Heart right ventricle (tissue), 16 donors: ENCODE data around the gene TCF7L2. TPM values are rescaled to one million over a fixed set of nuclear protein-coding genes. Genes with fewer than 3 reads are reported as not detected.
A peak's percentile ranks its signal among the peaks of the same experiment; 100 is the strongest.

ENCODE experiments used
- ATAC-seq, 8 donors: fragments of 200-7000 bp; cut with Tn5 transposase; one replicate each; pipeline ENCODE4 v1.9.1; 2020; ENCODE audit warnings: mild to moderate bottlenecking in 8 of 8, moderate library complexity in 8 of 8, moderate number of reproducible peaks in 1 of 8
- DNase-seq, 2 donors: peaks; one replicate each; pipeline ENCODE4 v3.0.0-alpha.2; 2020
- H3K27ac ChIP-seq, 10 donors: fragments of 200-600 bp; sonication (generic) in 2 of 10; one replicate each; pipeline versions ENCODE4 v1.5.0 to v1.8.0; 2020 to 2022; ENCODE audit warnings: mild to moderate bottlenecking in 3 of 10
- H3K27me3 ChIP-seq, 7 donors: fragments of 200-600 bp; one replicate each; pipeline ENCODE4 v1.8.0; 2021 to 2022; ENCODE audit warnings: mild to moderate bottlenecking in 2 of 7
- H3K36me3 ChIP-seq, 9 donors: fragments of 200-600 bp; sonication (generic) in 1 of 9; one replicate each; pipeline versions ENCODE4 v1.5.0 to v1.8.0; 2020 to 2022; ENCODE audit warnings: mild to moderate bottlenecking in 2 of 9
- H3K4me1 ChIP-seq, 9 donors: fragments of 200-600 bp; sonication (generic) in 1 of 9; one replicate each; pipeline versions ENCODE4 v1.5.0 to v1.8.0; 2020 to 2022; ENCODE audit warnings: mild to moderate bottlenecking in 4 of 9
- H3K4me3 ChIP-seq, 10 donors: fragments of 200-600 bp; sonication (generic) in 2 of 10; one replicate each; pipeline versions ENCODE4 v1.5.0 to v1.8.0; 2020 to 2022; ENCODE audit warnings: mild to moderate bottlenecking in 7 of 10, moderate library complexity in 2 of 10
- H3K9me3 ChIP-seq, 11 donors: fragments of 200-600 bp in 10 of 11; sonication (generic) in 2 of 11; one replicate each; pipeline versions ENCODE4 v1.5.0 to v1.8.0; 2013 to 2022; ENCODE audit warnings: mild to moderate bottlenecking in 2 of 11, control low read depth in 1 of 11, moderate library complexity in 1 of 11
- WGBS, 2 donors: extraction: QIAGEN DNeasy Blood & Tissue Kit; methylation state at CpG; one replicate each; pipeline ENCODE4 v1.1.7; 2013; ENCODE audit warnings: inconsistent platforms in 1 of 2; 5-methylcytosine and 5-hydroxymethylcytosine counted together
- intact Hi-C, 10 donors: fragments of 100-400 bp; cut with DNase I; formaldehyde crosslinking; loops; one replicate each; pipeline versions ENCODE4 v1.11.1 to v1.14.2; 2022
- polyA plus RNA-seq, 2 donors: library from polyadenylated mRNA; stranded (reverse); fragments of 200-250 nt; gene quantifications; one replicate each; pipeline ENCODE4 v1.2.3, GENCODE V29; 2013
- total RNA-seq, 10 donors: library from RNA; stranded (reverse); fragmentation: NEBNext Ultra II Directional in 3 of 10; extraction: Animal tissue kit (Norgen Biotek cat#: 25700) in 3 of 10; gene quantifications; one replicate each; pipeline versions ENCODE4 v1.2.1 to v1.2.4, GENCODE V29; 2021 to 2023
- TF ChIP-seq, protein P1 (sequence below), 9 donors: fragments of 200-600 bp; sonication (generic) in 2 of 9; IDR thresholded peaks; one replicate each; pipeline versions ENCODE4 v1.5.0 to v1.8.0; 2021 to 2022; ENCODE audit warnings: antibody characterized with exemption in 9 of 9, mild to moderate bottlenecking in 5 of 9, moderate library complexity in 1 of 9
- donor health status: Arrhythmogenic right ventricular cardiomyopathy.
- donor health status: ischemic (EF 13 %, LVEDD 7.1; RV severe dilation, severe dysfunction).
- donor health status: healthy with polysubstance abuse.
- donor health status: DM: no; HTN: yes; CAD: no.
- donor health status: DM: no; HTN: no; CAD: no.
- donor health status: ischemic (EF 25% LVEDD 6.9; RV normal size, moderate dysfunction).
- donor health status: ischemic (EF 25% LVEDD 5.7; RV mildly dilated, moderate dysfunction).
- donor health status: healthy.
- donor health status: DM: yes; HTN: yes; CAD: no.
- donor health status: Ischemic cardiomyopathy.
- donor health status: ischemic (EF 35%, LVEDD 5.7; RV mildly dilated, moderate dysfunction).
- donor health status: nonischemic (EF 11% LVEDD 7.7; RV severe dilation, severe dysfunction).
- donor health status: DM: yes; HTN: yes; CAD: no.
- donor health status: PGD.
- donor health status: ischemic (EF 29% LVEDD 5.4; RV normal size, mild dysfunction).
- donor health status: nonischemic (EF 23%, LVEDD 6.1; RV moderate dilation, normal function).

The TCF7L2 gene
- total and polyA plus RNA-seq, 12 donors: 3.6 to 15.8 (median 11.8) TPM

DNA sequence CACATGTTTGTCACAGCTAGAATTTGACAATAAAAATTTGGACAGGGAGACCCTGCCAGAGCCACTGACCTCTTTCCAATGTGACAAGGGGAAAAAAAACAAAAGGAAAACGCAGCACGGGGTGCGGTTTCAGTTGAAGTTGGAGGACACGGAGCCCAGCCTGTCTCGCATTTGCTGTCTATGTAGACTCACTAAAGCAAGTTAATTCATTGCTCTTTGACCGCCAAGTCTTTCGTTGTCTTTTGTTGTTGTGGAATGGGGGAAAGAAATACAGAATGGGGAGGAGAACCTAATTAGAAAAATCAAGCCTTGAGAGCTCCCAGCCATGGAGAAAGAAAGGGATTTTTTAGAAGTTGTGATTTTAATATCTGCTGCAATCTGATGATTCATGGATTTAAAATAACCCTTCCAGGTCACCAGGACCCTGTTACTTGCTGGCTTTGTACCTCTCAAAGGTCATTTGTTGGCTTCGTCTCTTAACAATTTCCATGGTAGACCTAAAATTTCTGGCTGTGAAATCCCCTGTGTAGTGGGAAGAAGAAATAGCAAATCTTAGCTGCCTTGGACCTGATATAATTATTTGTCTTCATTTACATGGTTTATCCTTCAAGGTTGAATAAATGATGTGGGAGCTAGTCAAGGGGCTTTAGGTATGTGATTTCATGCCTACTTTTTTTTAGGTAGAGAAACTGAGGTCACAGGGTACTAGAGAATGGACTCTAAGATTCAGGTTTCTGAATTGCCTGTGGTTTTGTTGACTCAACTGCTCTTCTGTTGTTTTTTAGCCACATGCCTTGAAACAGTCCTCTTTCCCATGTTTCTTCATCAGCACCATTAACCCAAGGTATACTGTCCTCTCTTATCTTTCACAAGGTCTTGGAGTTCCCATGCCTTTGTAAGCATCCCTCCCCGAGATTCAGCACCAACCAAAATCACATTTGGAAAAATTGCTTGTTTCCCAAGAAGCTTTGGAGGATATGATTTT lies 78.7 kb downstream of the TCF7L2 start:
- peak overlapping the region in 2 of 10 donors; percentile 16 to 26 for H3K4me3 ChIP-seq
- peak in 2 of 8 donors; percentile 16 to 28 for ATAC-seq
- peak overlapping the region in 7 of 10 donors; percentile 37 to 82 (median 52) for H3K27ac ChIP-seq
- H3K4me1 ChIP-seq: peaks cover 12 to 46% (median 35%) of the 10 kb centered on the region in 9 donors
- intact Hi-C loops: loop anchor here in 1 of 10 donors (5.0 kb wide), 2 partner anchors 34 to 76 kb away; partner anchors contain the start of gene TCF7L2
- no peaks in the 10 kb centered on the region for H3K27me3 ChIP-seq
- no peak for DNase-seq
- H3K36me3 ChIP-seq: no peaks in the 10 kb centered on the region
- 44 to 63% methylated on average over 9 of the region's 9 CpGs for WGBS, 2 donors
- no peaks in the 10 kb centered on the region for H3K9me3 ChIP-seq
- TF ChIP-seq, protein P1, sequence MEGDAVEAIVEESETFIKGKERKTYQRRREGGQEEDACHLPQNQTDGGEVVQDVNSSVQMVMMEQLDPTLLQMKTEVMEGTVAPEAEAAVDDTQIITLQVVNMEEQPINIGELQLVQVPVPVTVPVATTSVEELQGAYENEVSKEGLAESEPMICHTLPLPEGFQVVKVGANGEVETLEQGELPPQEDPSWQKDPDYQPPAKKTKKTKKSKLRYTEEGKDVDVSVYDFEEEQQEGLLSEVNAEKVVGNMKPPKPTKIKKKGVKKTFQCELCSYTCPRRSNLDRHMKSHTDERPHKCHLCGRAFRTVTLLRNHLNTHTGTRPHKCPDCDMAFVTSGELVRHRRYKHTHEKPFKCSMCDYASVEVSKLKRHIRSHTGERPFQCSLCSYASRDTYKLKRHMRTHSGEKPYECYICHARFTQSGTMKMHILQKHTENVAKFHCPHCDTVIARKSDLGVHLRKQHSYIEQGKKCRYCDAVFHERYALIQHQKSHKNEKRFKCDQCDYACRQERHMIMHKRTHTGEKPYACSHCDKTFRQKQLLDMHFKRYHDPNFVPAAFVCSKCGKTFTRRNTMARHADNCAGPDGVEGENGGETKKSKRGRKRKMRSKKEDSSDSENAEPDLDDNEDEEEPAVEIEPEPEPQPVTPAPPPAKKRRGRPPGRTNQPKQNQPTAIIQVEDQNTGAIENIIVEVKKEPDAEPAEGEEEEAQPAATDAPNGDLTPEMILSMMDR (IDR thresholded peaks at IDR 0.05): no peak

- intact Hi-C loops: no loop called here
- no peak for ATAC-seq
- 91 to 93% methylated on average over 1 of the region's 1 CpG for WGBS, 2 donors
These were observed 80.4 kb downstream of the TCF7L2 start for GRCh38 chr10:113030453-113030852.

DNA sequence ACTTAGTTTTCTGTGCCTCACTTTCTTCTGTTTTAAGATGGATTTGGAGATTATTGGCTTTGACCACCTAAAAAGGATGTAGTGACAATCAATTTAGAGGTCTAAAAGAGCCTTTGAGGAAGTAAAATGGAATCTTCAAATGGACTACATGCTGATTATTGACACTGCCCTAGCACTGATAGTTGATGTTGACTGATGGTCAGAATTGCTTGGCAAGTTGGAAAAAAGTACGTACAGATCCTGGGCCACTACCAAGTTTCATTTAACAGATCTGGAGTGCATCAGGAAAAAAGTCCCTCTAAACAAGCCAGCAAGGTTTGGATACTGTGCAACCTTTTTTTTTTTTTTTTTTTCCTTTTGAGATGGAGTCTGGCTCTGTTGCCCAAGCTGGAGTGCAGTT lies 81.1 kb downstream of the TCF7L2 start:
- no peak for ATAC-seq
- peaks cover 12 to 56% (median 41%) of the 10 kb centered on the region in 9 donors for H3K4me1 ChIP-seq
- H3K9me3 ChIP-seq: no peaks in the 10 kb centered on the region
- TF ChIP-seq, protein P1 (IDR thresholded peaks at IDR 0.05): no peak
- no peaks in the 10 kb centered on the region for H3K27me3 ChIP-seq
- 75% methylated on average over 1 of the region's 1 CpG for WGBS, 2 donors
- no peak overlapping the region for H3K4me3 ChIP-seq
- H3K27ac ChIP-seq: no peak overlapping the region
- H3K36me3 ChIP-seq: no peaks in the 10 kb centered on the region
- no peak for DNase-seq
- intact Hi-C loops: no loop called here

More at GRCh38 chr10:113030453-113030852, 80.4 kb downstream of the TCF7L2 start:
- TF ChIP-seq, protein P1 (IDR thresholded peaks at IDR 0.05): no peak
- no peaks in the 10 kb centered on the region for H3K9me3 ChIP-seq
- DNase-seq: no peak
- no peak overlapping the region for H3K27ac ChIP-seq
- no peaks in the 10 kb centered on the region for H3K36me3 ChIP-seq
- H3K4me1 ChIP-seq: peaks cover 12 to 52% (median 37%) of the 10 kb centered on the region in 9 donors
- H3K27me3 ChIP-seq: no peaks in the 10 kb centered on the region
- no peak overlapping the region for H3K4me3 ChIP-seq

DNA sequence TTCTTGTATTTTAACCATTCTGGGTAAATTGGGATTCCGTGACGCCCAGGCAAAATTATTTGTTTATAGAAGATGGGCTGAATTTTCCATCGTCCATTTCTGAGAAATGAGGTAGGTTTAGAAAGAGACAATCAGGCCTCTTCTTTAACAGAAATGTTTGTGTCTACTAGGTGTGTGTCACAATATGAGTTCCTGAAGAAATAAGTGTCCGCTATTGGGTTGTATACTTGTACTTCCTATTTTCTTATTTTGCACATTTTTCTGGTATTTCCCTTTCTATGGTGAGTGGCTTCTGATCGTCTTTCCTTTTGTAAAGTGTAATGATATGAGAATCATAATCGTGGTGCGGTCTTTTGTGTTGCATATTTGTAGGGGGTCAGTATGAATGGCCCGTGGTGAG lies 83.9 kb downstream of the TCF7L2 start:
- Histone ChIP-seq H3K9me3 (no peaks in the 10 kb centered on the region), H3K27me3 (no peaks in the 10 kb centered on the region), H3K4me1 (peaks cover 0 to 47% (median 13%) of the 10 kb centered on the region in 9 donors), H3K27ac (no peak overlapping the region), H3K36me3 (no peaks in the 10 kb centered on the region), H3K4me3 (no peak overlapping the region)
- 95% methylated on average over 8 of the region's 8 CpGs for WGBS, 2 donors
- TF ChIP-seq, protein P1 (IDR thresholded peaks at IDR 0.05): no peak
- ATAC-seq (no peak), DNase-seq (no peak)
- intact Hi-C loops: no loop called here
